Measurements from ENCODE around the gene SPNS2. TPM values are rescaled to one million over a fixed set of nuclear protein-coding genes. Genes with fewer than 3 reads are reported as not detected.

SPNS2 gene
- total and polyA plus RNA-seq, 2 of the 8 experiments (the other 6 are each of a cell fraction or from before 2014, with no cell fraction given): 1.2 to 1.5 TPM

GRCh38 chr17:4549781-4550533 is 51.3 kb downstream of the SPNS2 start:
- Histone ChIP-seq H3K9me3 (ENCODE audit: insufficient read depth in 2 of 2, low read depth in 1 of 2, low read length in 1 of 2) (no peaks in the 10 kb centered on the region), H3K18ac (ENCODE audit: extremely low read depth, low read length) (no peak overlapping the region), H4K8ac (ENCODE audit: extremely low read depth, insufficient read depth, low read length) (peak overlapping the region; percentile 28; the same call in 1 of the 2 replicates), H3K36me3 (ENCODE audit: control insufficient read depth in 2 of 4, insufficient read depth in 4 of 4, low read length in 3 of 4) (peaks cover 53 to 83% (median 68%) of the 10 kb centered on the region in 4 experiments), H3K4me3 (ENCODE audit: extremely low read depth in 1 of 4, insufficient read depth in 2 of 4, low read depth in 3 of 4, low read length in 4 of 4) (no peak overlapping the region), H3K27ac (ENCODE audit: low read depth, low read length) (no peak overlapping the region), H3K4me1 (replicated peaks in 1 of 4; ENCODE audit: control insufficient read depth in 3 of 4, insufficient read depth in 4 of 4, low read length in 3 of 4) (peaks cover 0 to 8% (median 5%) of the 10 kb centered on the region in 4 experiments; a peak in 4 of 7 replicates), H2BK120ac (replicated peaks; ENCODE audit: low read depth, low read length) (no peak overlapping the region), H2BK20ac (ENCODE audit: low read length) (no peak overlapping the region), H2BK15ac (ENCODE audit: low read length) (no peak overlapping the region), H3K23ac (ENCODE audit: insufficient read length) (no peak overlapping the region), H3K79me2 (ENCODE audit: control insufficient read depth in 1 of 2, insufficient read depth in 2 of 2, low read length in 2 of 2) (peaks cover 0 to 19% of the 10 kb centered on the region in 2 experiments; a peak in 3 of 4 replicates), H3K56ac (replicated peaks; ENCODE audit: insufficient read length, low read depth, low read length) (no peak overlapping the region), H2AFZ (ENCODE audit: low read length) (no peak overlapping the region), H4K91ac (replicated peaks; ENCODE audit: insufficient read length, low read length) (no peak overlapping the region), H4K20me1 (replicated peaks in 1 of 2; ENCODE audit: control insufficient read depth in 1 of 2, insufficient read depth in 2 of 2, low read length in 2 of 2) (peaks cover 9 to 16% of the 10 kb centered on the region in 2 experiments), H3K14ac (ENCODE audit: insufficient read length) (no peak overlapping the region), H2BK5ac (ENCODE audit: low read depth, low read length) (no peak overlapping the region), H3K4ac (replicated peaks; ENCODE audit: insufficient read length, low read depth, low read length) (no peak overlapping the region), H3K23me2 (ENCODE audit: low read depth, low read length) (peaks cover 10% of the 10 kb centered on the region; the same call in 1 of the 2 replicates), H3K4me2 (ENCODE audit: insufficient read depth in 1 of 2, low read depth in 2 of 2, low read length in 2 of 2) (no peak overlapping the region), H2BK12ac (ENCODE audit: low read depth, low read length) (no peak overlapping the region), H3K9ac (replicated peaks in 1 of 4; ENCODE audit: extremely low read depth in 1 of 4, low read depth in 3 of 4, low read length in 3 of 4) (no peak overlapping the region), H4K5ac (ENCODE audit: insufficient read length, low read depth, low read length) (no peak overlapping the region), H3K79me1 (ENCODE audit: low read depth, low read length) (peaks cover 13% of the 10 kb centered on the region), H3K27me3 (replicated peaks in 1 of 4; ENCODE audit: control insufficient read depth in 3 of 4, extremely low read depth in 1 of 4, insufficient read depth in 3 of 4, low read length in 3 of 4) (no peaks in the 10 kb centered on the region), H2AK5ac (ENCODE audit: low read depth, low read length) (no peak overlapping the region)
- no peak for TF ChIP-seq TAF1 (IDR thresholded peaks at IDR 0.05; ENCODE audit: low read depth, low read length)
- TF ChIP-seq YY1 (IDR thresholded peaks at IDR 0.05; ENCODE audit: low read depth, low read length): no peak
- TF ChIP-seq NANOG (IDR thresholded peaks at IDR 0.05; ENCODE audit: insufficient read depth, low read depth, low read length, poor library complexity, severe bottlenecking): no peak
- DNase-seq (ENCODE audit: low read depth in 1 of 2, low spot score in 2 of 2): no peak
- ChIA-PET CTCF (ENCODE audit: partially characterized antibody) (interaction anchor here (0.6 to 3.2 kb wide), 10 partner anchors 8 to 306 kb away, joined by 3 to 15 read pairs (median 4); no protein-coding TSS in a partner anchor), POLR2A (ENCODE audit: partially characterized antibody) (interaction anchor here (0.6 to 32.8 kb wide), 3 partner anchors 11 to 192 kb away, joined by 3 to 546 read pairs (median 4); partner anchors contain the start of gene GGT6)
- 91% methylated on average over 24 of the region's 25 CpGs; no CpG with 5 or more reads in 1 of the 2 experiments for WGBS, 2 experiments (ENCODE audit: extremely low coverage in 1 of 2, insufficient coverage in 1 of 2, insufficient read length in 1 of 2, insufficient replicate concordance in 2 of 2, low coverage in 1 of 2, low lambda C conversion rate in 2 of 2, missing lambda C conversion rate in 1 of 2)
- FAIRE-seq: no peak
